ENCODE results near the gene SARNP.
A peak's percentile ranks its signal among the peaks of the same experiment; 100 is the strongest.

DNA sequence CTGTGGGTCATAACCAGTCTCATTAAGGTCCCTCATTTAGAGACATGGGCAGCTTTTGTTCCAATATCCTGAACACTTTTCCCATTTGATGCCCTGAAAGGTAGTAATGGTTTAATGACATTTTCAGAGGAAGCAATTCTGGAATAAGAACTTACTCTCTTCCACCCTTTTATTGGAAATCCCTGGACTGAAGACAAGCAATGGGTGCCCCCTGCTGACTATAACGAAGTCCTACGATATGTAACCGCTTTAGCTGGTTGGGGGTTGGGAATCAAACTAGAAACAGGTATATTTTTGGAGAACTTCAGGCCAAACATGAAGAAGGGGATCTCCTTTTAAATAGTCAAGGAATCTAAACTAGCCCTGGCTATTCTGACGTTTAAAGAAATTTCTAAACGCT is 20.5 kb downstream of the SARNP start:
- TF ChIP-seq, protein P1, sequence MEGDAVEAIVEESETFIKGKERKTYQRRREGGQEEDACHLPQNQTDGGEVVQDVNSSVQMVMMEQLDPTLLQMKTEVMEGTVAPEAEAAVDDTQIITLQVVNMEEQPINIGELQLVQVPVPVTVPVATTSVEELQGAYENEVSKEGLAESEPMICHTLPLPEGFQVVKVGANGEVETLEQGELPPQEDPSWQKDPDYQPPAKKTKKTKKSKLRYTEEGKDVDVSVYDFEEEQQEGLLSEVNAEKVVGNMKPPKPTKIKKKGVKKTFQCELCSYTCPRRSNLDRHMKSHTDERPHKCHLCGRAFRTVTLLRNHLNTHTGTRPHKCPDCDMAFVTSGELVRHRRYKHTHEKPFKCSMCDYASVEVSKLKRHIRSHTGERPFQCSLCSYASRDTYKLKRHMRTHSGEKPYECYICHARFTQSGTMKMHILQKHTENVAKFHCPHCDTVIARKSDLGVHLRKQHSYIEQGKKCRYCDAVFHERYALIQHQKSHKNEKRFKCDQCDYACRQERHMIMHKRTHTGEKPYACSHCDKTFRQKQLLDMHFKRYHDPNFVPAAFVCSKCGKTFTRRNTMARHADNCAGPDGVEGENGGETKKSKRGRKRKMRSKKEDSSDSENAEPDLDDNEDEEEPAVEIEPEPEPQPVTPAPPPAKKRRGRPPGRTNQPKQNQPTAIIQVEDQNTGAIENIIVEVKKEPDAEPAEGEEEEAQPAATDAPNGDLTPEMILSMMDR (IDR thresholded peaks at IDR 0.05) = peak; percentile 71
- TF ChIP-seq EZH2phosphoT487 (IDR thresholded peaks at IDR 0.05) (no peak), EZH2 (IDR thresholded peaks at IDR 0.05) (no peak)
